Activated T-helper 17 cell treated with anti-CD3 and anti-CD28 coated beads, Interleukin-2, amount 50 U/mL, for 72 hours (primary cell): ENCODE measurements around the gene TRAF3. TPM values are rescaled to one million over a fixed set of nuclear protein-coding genes. Genes with fewer than 3 reads are reported as not detected.
"Not testable (repeated sequence)": the region's sequence is repeated elsewhere in the genome, so short reads cannot be mapped to it uniquely, and the experiment has no call there.

Experiments
- ATAC-seq: fragments of 150-1000 bp; cut with Tn5 transposase; replicated peaks from 2 replicates; pipeline ENCODE4 v1.10.0; 2021; ENCODE audit warnings: mild to moderate bottlenecking, moderate library complexity
- H3K27ac Mint-ChIP-seq: one replicate; pipeline ENCODE4 v1.8.0; 2022; ENCODE audit warnings: mixed read lengths
- H3K27me3 Mint-ChIP-seq: one replicate; pipeline ENCODE4 v1.8.0; 2022; ENCODE audit warnings: mixed read lengths
- H3K36me3 Mint-ChIP-seq: one replicate; pipeline ENCODE4 v1.8.0; 2022; ENCODE audit warnings: low read depth, mild to moderate bottlenecking, mixed read lengths
- H3K4me1 Mint-ChIP-seq: one replicate; pipeline ENCODE4 v1.8.0; 2022; ENCODE audit warnings: mixed read lengths
- H3K4me3 Mint-ChIP-seq: one replicate; pipeline ENCODE4 v1.8.0; 2022; ENCODE audit warnings: mild to moderate bottlenecking, mixed read lengths
- H3K9me3 Mint-ChIP-seq: one replicate; pipeline ENCODE4 v1.8.0; 2022; ENCODE audit warnings: mixed read lengths
- total RNA-seq, 2 donors: library from RNA; stranded (reverse); gene quantifications; one replicate each; pipeline ENCODE4 v1.2.3, GENCODE V29; 2022

Gene TRAF3
- total RNA-seq, 2 donors from 2014 or later: 61.7 to 133 TPM

- peak overlapping the region; percentile 100 for H3K27ac Mint-ChIP-seq
- peaks cover 5% of the 10 kb centered on the region for H3K9me3 Mint-ChIP-seq
- H3K4me1 Mint-ChIP-seq: peaks cover 66% of the 10 kb centered on the region
Measured at GRCh38 chr14:102819747-102820330, 42.6 kb downstream of the TRAF3 start.

GRCh38 chr14:102821252-102821651 lies 44.0 kb downstream of the TRAF3 start:
- peak overlapping the region; percentile 98 for H3K27ac Mint-ChIP-seq
- H3K27me3 Mint-ChIP-seq: no peaks in the 10 kb centered on the region
- peaks cover 5% of the 10 kb centered on the region for H3K9me3 Mint-ChIP-seq
- peaks cover 71% of the 10 kb centered on the region for H3K4me1 Mint-ChIP-seq
- ATAC-seq: no peak
- peaks cover 90% of the 10 kb centered on the region for H3K36me3 Mint-ChIP-seq
- peak overlapping the region; percentile 97 for H3K4me3 Mint-ChIP-seq

More at GRCh38 chr14:102819747-102820330, 42.6 kb downstream of the TRAF3 start:
- peaks cover 90% of the 10 kb centered on the region for H3K36me3 Mint-ChIP-seq
- ATAC-seq: peak; percentile 21
- H3K4me3 Mint-ChIP-seq: peak overlapping the region; percentile 97
- H3K27me3 Mint-ChIP-seq: no peaks in the 10 kb centered on the region

GRCh38 chr14:102822311-102822863 lies 45.1 kb downstream of the TRAF3 start:
- peaks cover 68% of the 10 kb centered on the region for H3K4me1 Mint-ChIP-seq
- peak; percentile 63 for ATAC-seq
- H3K4me3 Mint-ChIP-seq: peak overlapping the region; percentile 97
- H3K36me3 Mint-ChIP-seq: peaks cover 88% of the 10 kb centered on the region
- peak overlapping the region; percentile 98 for H3K27ac Mint-ChIP-seq
- peaks cover 5% of the 10 kb centered on the region for H3K9me3 Mint-ChIP-seq
- no peaks in the 10 kb centered on the region for H3K27me3 Mint-ChIP-seq

GRCh38 chr14:102822887-102823286 lies 45.6 kb downstream of the TRAF3 start:
- not testable (repeated sequence) for H3K27me3 Mint-ChIP-seq, H3K9me3 Mint-ChIP-seq, ATAC-seq
- peaks cover 88% of the 10 kb centered on the region for H3K36me3 Mint-ChIP-seq
- H3K4me1 Mint-ChIP-seq: peaks cover 67% of the 10 kb centered on the region
- H3K4me3 Mint-ChIP-seq: peak overlapping the region; percentile 97
- peak overlapping the region; percentile 98 for H3K27ac Mint-ChIP-seq

- Mint-ChIP-seq H3K27me3 (no peaks in the 10 kb centered on the region), H3K27ac (peak overlapping the region; percentile 89), H3K9me3 (peaks cover 5% of the 10 kb centered on the region), H3K4me3 (peak overlapping the region; percentile 97), H3K4me1 (peaks cover 65% of the 10 kb centered on the region), H3K36me3 (peaks cover 88% of the 10 kb centered on the region)
- no peak for ATAC-seq
Measured at GRCh38 chr14:102823546-102823945, 46.3 kb downstream of the TRAF3 start.

GRCh38 chr14:102824832-102825231 lies 47.6 kb downstream of the TRAF3 start:
- H3K27ac Mint-ChIP-seq: peak overlapping the region; percentile 89

GRCh38 chr14:102825307-102826095 lies 48.3 kb downstream of the TRAF3 start:
- Mint-ChIP-seq H3K9me3 (peaks cover 5% of the 10 kb centered on the region), H3K4me3 (peak overlapping the region; percentile 97), H3K4me1 (peaks cover 67% of the 10 kb centered on the region), H3K27me3 (no peaks in the 10 kb centered on the region), H3K27ac (peak overlapping the region; percentile 89), H3K36me3 (peaks cover 92% of the 10 kb centered on the region)
- no peak for ATAC-seq

More at GRCh38 chr14:102824832-102825231, 47.6 kb downstream of the TRAF3 start:
- Mint-ChIP-seq H3K4me3 (peak overlapping the region; percentile 97), H3K36me3 (peaks cover 88% of the 10 kb centered on the region), H3K27me3 (no peaks in the 10 kb centered on the region), H3K4me1 (peaks cover 65% of the 10 kb centered on the region), H3K9me3 (peaks cover 5% of the 10 kb centered on the region)
- peak; percentile 20 for ATAC-seq

GRCh38 chr14:102826161-102826560 lies 48.9 kb downstream of the TRAF3 start:
- H3K36me3 Mint-ChIP-seq: peaks cover 93% of the 10 kb centered on the region
- no peaks in the 10 kb centered on the region for H3K27me3 Mint-ChIP-seq

GRCh38 chr14:102826751-102827675 lies 49.8 kb downstream of the TRAF3 start:
- no peak for ATAC-seq
- Mint-ChIP-seq H3K4me3 (peak overlapping the region; percentile 97), H3K27me3 (no peaks in the 10 kb centered on the region), H3K36me3 (peaks cover 95% of the 10 kb centered on the region), H3K27ac (peak overlapping the region; percentile 92), H3K9me3 (peaks cover 5% of the 10 kb centered on the region), H3K4me1 (peaks cover 76% of the 10 kb centered on the region)

More at GRCh38 chr14:102826161-102826560, 48.9 kb downstream of the TRAF3 start:
- no peak for ATAC-seq
- H3K9me3 Mint-ChIP-seq: peaks cover 5% of the 10 kb centered on the region
- peak overlapping the region; percentile 89 for H3K27ac Mint-ChIP-seq
- H3K4me1 Mint-ChIP-seq: peaks cover 73% of the 10 kb centered on the region
- H3K4me3 Mint-ChIP-seq: peak overlapping the region; percentile 97

GRCh38 chr14:102827716-102828115 lies 50.5 kb downstream of the TRAF3 start:
- peaks cover 96% of the 10 kb centered on the region for H3K36me3 Mint-ChIP-seq
- no peaks in the 10 kb centered on the region for H3K27me3 Mint-ChIP-seq
- peak overlapping the region; percentile 92 for H3K27ac Mint-ChIP-seq
- no peak for ATAC-seq
- H3K4me1 Mint-ChIP-seq: peaks cover 74% of the 10 kb centered on the region
- peak overlapping the region; percentile 97 for H3K4me3 Mint-ChIP-seq
- peaks cover 4% of the 10 kb centered on the region for H3K9me3 Mint-ChIP-seq

- no peak for ATAC-seq
- peak overlapping the region; percentile 97 for H3K4me3 Mint-ChIP-seq
- no peaks in the 10 kb centered on the region for H3K27me3 Mint-ChIP-seq
- H3K36me3 Mint-ChIP-seq: peaks cover 96% of the 10 kb centered on the region
- peaks cover 74% of the 10 kb centered on the region for H3K4me1 Mint-ChIP-seq
- H3K27ac Mint-ChIP-seq: peak overlapping the region; percentile 92
- no peaks in the 10 kb centered on the region for H3K9me3 Mint-ChIP-seq
Measured at GRCh38 chr14:102828151-102828550, 50.9 kb downstream of the TRAF3 start.

GRCh38 chr14:102829016-102829548 lies 51.8 kb downstream of the TRAF3 start:
- Mint-ChIP-seq H3K9me3 (no peaks in the 10 kb centered on the region), H3K27me3 (no peaks in the 10 kb centered on the region), H3K36me3 (peaks cover 98% of the 10 kb centered on the region), H3K4me1 (peaks cover 69% of the 10 kb centered on the region), H3K4me3 (peak overlapping the region; percentile 97), H3K27ac (peak overlapping the region; percentile 92)
- no peak for ATAC-seq

GRCh38 chr14:102830474-102831045 lies 53.3 kb downstream of the TRAF3 start:
- H3K27me3 Mint-ChIP-seq: no peaks in the 10 kb centered on the region
- peaks cover 98% of the 10 kb centered on the region for H3K36me3 Mint-ChIP-seq
- H3K4me1 Mint-ChIP-seq: peaks cover 63% of the 10 kb centered on the region
- peak overlapping the region; percentile 92 for H3K27ac Mint-ChIP-seq
- peak overlapping the region; percentile 60 for H3K4me3 Mint-ChIP-seq
- peak; percentile 64 for ATAC-seq
- H3K9me3 Mint-ChIP-seq: no peaks in the 10 kb centered on the region
